K562 (cell line): Measurements from ENCODE around the gene SPIB. TPM values are rescaled to one million over a fixed set of nuclear protein-coding genes. Genes with fewer than 3 reads are reported as not detected.

Source experiments
- NFIC ChIP-seq: fragments of 450-650 bp; IDR thresholded peaks from 2 replicates; pipeline ENCODE4 v1.6.1; 2017; ENCODE audit warnings: mild to moderate bottlenecking, inconsistent platforms
- RBFOX2 ChIP-seq: fragments of 200-400 bp; formaldehyde crosslinking; IDR thresholded peaks from 2 replicates; pipeline ENCODE4 v1.6.1; 2017; ENCODE audit warnings: low read depth, mild to moderate bottlenecking, low read length, moderate library complexity
- ZFP36 ChIP-seq: fragments of 150-350 bp; IDR thresholded peaks from 2 replicates; pipeline ENCODE4 v1.6.1; 2018; ENCODE audit warnings: low read length, low read depth; ENCODE audit not compliant: partially characterized antibody
- polyA plus RNA-seq, 8 experiments: library from polyadenylated mRNA; depleted of rRNA in 4 of 8; stranded (reverse) in 5 of 8; unstranded in 3 of 8; fragments of >200 nt; fragmentation: Nextera tagmentation in 2 of 8; fragmentation: Illumina TruSeq in 1 of 8; extraction: Ambion mirVana in 2 of 8; extraction: Trizol in 1 of 8; gene quantifications; 2 replicates each; pipeline versions ENCODE4 v1.2.1 to v1.2.3, GENCODE V29; 2011 to 2014; ENCODE audit warnings: inconsistent platforms in 1 of 8, missing spikeins in 1 of 8
- total RNA-seq, 7 experiments: library from RNA; depleted of rRNA in 6 of 7; stranded (reverse); fragments of >200 nt in 6 of 7; fragmentation: Illumina TruSeq in 2 of 7; extraction: Trizol in 2 of 7; gene quantifications; 2 replicates each; pipeline versions ENCODE4 v1.2.1 to v1.2.3, GENCODE V29; 2011 to 2021; ENCODE audit warnings: low replicate concordance in 1 of 7
- TF ChIP-seq, protein P1 (sequence below): fragments of 250-450 bp; sonication (Bioruptor Pico); IDR thresholded peaks from 2 replicates; pipeline ENCODE4 v1.6.1; 2021; ENCODE audit warnings: mild to moderate bottlenecking
- TF ChIP-seq, protein P2 (sequence below): sonication (generic); formaldehyde crosslinking; IDR thresholded peaks from 2 replicates; pipeline ENCODE4 v1.8.1; 2023; ENCODE audit warnings: missing genetic modification reagents, mild to moderate bottlenecking, borderline replicate concordance
- TF ChIP-seq, protein P3 (sequence below): fragments of 200-800 bp; sonication (Bioruptor generic); IDR thresholded peaks from 2 replicates; pipeline ENCODE4 v1.6.1; 2017; ENCODE audit warnings: missing genetic modification characterization, missing compliant biosample characterization

The SPIB gene
- total and polyA plus RNA-seq, 9 of the 15 experiments (the other 6 are each of a cell fraction or from before 2014, with no cell fraction given), result 0.06 to 1.0 (median 0.43) TPM; not detected in 1

DNA sequence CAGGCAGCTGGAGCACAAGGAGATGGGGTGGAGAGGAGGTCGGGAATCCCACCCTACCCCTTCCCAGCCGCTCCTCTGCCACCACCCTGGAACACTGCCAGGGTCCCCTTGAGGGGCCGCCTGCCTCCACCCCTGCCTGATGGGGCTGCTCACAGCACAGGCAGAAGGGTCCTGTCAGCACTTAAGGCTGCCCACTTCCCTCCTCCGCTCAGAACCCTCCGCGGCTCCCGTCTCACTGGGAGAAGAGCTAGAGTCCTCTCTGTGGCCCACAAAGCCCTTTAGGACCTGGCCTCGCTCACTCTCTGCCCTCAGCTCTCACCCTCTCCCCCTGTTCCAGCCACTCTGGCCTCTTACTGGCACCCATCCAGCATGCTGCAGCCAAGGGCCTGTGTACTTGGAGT, 38.0 kb upstream of the SPIB start (continued):
- TF ChIP-seq, protein P1, sequence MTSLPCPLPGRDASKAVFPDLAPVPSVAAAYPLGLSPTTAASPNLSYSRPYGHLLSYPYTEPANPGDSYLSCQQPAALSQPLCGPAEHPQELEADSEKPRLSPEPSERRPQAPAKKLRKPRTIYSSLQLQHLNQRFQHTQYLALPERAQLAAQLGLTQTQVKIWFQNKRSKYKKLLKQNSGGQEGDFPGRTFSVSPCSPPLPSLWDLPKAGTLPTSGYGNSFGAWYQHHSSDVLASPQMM (CRISPR knock-in tag), result no peak
- TF ChIP-seq, protein P2, sequence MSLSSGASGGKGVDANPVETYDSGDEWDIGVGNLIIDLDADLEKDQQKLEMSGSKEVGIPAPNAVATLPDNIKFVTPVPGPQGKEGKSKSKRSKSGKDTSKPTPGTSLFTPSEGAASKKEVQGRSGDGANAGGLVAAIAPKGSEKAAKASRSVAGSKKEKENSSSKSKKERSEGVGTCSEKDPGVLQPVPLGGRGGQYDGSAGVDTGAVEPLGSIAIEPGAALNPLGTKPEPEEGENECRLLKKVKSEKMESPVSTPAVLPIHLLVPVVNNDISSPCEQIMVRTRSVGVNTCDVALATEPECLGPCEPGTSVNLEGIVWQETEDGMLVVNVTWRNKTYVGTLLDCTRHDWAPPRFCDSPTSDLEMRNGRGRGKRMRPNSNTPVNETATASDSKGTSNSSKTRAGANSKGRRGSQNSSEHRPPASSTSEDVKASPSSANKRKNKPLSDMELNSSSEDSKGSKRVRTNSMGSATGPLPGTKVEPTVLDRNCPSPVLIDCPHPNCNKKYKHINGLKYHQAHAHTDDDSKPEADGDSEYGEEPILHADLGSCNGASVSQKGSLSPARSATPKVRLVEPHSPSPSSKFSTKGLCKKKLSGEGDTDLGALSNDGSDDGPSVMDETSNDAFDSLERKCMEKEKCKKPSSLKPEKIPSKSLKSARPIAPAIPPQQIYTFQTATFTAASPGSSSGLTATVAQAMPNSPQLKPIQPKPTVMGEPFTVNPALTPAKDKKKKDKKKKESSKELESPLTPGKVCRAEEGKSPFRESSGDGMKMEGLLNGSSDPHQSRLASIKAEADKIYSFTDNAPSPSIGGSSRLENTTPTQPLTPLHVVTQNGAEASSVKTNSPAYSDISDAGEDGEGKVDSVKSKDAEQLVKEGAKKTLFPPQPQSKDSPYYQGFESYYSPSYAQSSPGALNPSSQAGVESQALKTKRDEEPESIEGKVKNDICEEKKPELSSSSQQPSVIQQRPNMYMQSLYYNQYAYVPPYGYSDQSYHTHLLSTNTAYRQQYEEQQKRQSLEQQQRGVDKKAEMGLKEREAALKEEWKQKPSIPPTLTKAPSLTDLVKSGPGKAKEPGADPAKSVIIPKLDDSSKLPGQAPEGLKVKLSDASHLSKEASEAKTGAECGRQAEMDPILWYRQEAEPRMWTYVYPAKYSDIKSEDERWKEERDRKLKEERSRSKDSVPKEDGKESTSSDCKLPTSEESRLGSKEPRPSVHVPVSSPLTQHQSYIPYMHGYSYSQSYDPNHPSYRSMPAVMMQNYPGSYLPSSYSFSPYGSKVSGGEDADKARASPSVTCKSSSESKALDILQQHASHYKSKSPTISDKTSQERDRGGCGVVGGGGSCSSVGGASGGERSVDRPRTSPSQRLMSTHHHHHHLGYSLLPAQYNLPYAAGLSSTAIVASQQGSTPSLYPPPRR (CRISPR knock-in tag), result no peak
- TF ChIP-seq RBFOX2, result peak; percentile 59
- peak; percentile 52 for TF ChIP-seq NFIC
- TF ChIP-seq, protein P3, sequence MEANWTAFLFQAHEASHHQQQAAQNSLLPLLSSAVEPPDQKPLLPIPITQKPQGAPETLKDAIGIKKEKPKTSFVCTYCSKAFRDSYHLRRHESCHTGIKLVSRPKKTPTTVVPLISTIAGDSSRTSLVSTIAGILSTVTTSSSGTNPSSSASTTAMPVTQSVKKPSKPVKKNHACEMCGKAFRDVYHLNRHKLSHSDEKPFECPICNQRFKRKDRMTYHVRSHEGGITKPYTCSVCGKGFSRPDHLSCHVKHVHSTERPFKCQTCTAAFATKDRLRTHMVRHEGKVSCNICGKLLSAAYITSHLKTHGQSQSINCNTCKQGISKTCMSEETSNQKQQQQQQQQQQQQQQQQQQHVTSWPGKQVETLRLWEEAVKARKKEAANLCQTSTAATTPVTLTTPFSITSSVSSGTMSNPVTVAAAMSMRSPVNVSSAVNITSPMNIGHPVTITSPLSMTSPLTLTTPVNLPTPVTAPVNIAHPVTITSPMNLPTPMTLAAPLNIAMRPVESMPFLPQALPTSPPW (CRISPR knock-in tag), result no peak
- no peak for TF ChIP-seq ZFP36
